ENCODE data around the gene TBCC.

TBCC gene

DNA sequence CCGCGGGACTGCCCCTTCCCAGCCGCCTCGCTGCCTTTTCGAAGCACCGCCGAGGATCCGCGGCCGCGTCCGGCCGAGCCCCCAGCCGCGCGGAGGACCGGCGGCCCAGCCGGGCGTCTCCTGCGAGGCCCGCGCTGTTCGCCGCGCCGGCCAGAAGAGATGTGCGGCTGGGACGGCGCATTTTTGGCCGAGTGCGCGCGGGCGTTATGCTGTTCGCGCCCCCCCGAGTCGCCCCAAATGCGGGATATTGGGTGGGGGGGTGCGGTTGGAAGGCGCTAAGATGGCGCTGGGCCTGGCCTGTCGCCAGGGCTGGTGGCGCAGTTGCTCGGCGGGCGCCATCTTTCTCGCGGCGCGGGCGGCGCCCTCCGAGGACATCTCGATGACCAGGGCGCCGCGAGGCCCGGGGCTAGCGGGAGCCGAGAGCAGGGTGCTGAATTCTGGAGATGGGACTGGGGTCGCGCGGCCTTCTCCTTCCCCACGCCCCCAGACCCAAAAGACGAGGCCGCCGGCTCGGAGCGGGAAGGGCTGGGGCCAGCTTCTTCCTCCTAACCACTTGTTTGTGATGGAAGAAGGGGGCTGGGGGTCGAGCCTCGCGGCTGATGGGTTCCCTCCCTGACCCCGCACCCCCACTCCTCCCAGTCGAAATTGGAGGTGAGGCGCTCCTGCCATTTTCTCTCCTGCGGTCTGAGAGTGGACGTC, 37.4 kb upstream of the TBCC start:
- Histone ChIP-seq H3K9ac (ENCODE audit: low read length) (peak overlapping the region; percentile 96), H3K9me2 (replicated peaks; ENCODE audit: insufficient read depth, low read length) (no peaks in the 10 kb centered on the region), H3K36me3 (replicated peaks; ENCODE audit: insufficient read depth, low read length) (no peaks in the 10 kb centered on the region), H3K9me3 (replicated peaks; ENCODE audit: insufficient read depth, low read length) (no peaks in the 10 kb centered on the region), H3K79me2 (ENCODE audit: low read length) (peaks cover 62% of the 10 kb centered on the region), H3K27me3 (replicated peaks; ENCODE audit: insufficient read depth, low read length) (no peaks in the 10 kb centered on the region), H3K4me3 (ENCODE audit: low read length) (peak overlapping the region; percentile 66), H3K27ac (ENCODE audit: low read length) (peak overlapping the region; percentile 93), H4K20me1 (ENCODE audit: insufficient read depth, low read length) (no peaks in the 10 kb centered on the region), H2AFZ (ENCODE audit: low read length) (0 out of 2 replicates have a peak overlapping the region, but pooled peaks have one; percentile 6), H3K4me1 (ENCODE audit: low read length) (peaks cover 9% of the 10 kb centered on the region), H3F3A (ENCODE audit: insufficient read depth, low read length) (peaks cover 11% of the 10 kb centered on the region; the same call in 1 of the 2 replicates), H3K4me2 (ENCODE audit: low read depth, low read length) (peak overlapping the region; percentile 75)
- peak; percentile 31 for DNase-seq
- TF ChIP-seq, protein P1, sequence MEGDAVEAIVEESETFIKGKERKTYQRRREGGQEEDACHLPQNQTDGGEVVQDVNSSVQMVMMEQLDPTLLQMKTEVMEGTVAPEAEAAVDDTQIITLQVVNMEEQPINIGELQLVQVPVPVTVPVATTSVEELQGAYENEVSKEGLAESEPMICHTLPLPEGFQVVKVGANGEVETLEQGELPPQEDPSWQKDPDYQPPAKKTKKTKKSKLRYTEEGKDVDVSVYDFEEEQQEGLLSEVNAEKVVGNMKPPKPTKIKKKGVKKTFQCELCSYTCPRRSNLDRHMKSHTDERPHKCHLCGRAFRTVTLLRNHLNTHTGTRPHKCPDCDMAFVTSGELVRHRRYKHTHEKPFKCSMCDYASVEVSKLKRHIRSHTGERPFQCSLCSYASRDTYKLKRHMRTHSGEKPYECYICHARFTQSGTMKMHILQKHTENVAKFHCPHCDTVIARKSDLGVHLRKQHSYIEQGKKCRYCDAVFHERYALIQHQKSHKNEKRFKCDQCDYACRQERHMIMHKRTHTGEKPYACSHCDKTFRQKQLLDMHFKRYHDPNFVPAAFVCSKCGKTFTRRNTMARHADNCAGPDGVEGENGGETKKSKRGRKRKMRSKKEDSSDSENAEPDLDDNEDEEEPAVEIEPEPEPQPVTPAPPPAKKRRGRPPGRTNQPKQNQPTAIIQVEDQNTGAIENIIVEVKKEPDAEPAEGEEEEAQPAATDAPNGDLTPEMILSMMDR (IDR thresholded peaks at IDR 0.05; ENCODE audit: low read length): no peak
- TF ChIP-seq EZH2phosphoT487 (IDR thresholded peaks at IDR 0.05; ENCODE audit: low read length) (no peak), EZH2 (optimal IDR thresholded peaks at IDR 0.05; ENCODE audit: low read depth, low read length) (no peak)

DNA sequence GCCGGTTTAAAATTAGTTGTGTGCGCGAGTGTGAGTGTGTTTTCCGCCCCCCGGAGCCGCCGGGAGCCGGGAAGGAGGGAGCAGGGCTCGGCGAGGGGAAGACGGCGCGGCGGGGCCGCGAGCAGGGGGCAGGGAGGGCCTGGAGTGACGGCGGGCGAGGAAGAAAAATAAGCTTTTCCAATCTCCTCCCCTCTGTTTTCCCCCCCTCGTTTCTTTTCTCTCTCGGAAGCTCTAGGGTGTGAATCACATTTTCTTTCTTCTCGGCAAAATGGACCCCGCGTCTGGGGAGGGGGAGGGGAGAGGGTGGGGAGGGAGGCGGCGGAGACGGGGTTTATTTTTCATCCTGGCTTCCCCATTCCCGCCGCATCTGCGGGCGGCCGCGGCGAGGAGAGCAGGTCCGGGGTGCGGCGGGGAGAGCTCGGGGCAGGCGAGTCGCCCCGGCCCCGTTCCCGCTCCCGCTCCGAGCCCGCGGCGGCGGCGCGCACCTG, 36.8 kb upstream of the TBCC start:
- TF ChIP-seq, protein P1 (IDR thresholded peaks at IDR 0.05; ENCODE audit: low read length): no peak
- TF ChIP-seq EZH2phosphoT487 (IDR thresholded peaks at IDR 0.05; ENCODE audit: low read length) (no peak), EZH2 (optimal IDR thresholded peaks at IDR 0.05; ENCODE audit: low read depth, low read length) (no peak)
- no peaks in the 10 kb centered on the region for H3K9me2 ChIP-seq (replicated peaks; ENCODE audit: insufficient read depth, low read length)
- H3K4me1 ChIP-seq (ENCODE audit: low read length): peaks cover 8% of the 10 kb centered on the region; the same call in 1 of the 2 replicates
- no peaks in the 10 kb centered on the region for H3K9me3 ChIP-seq (replicated peaks; ENCODE audit: insufficient read depth, low read length)
- H2AFZ ChIP-seq (ENCODE audit: low read length): 0 out of 2 replicates have a peak overlapping the region, but pooled peaks have one; percentile 24
- no peaks in the 10 kb centered on the region for H3K27me3 ChIP-seq (replicated peaks; ENCODE audit: insufficient read depth, low read length)
- peak overlapping the region; percentile 66 for H3K4me3 ChIP-seq (ENCODE audit: low read length)
- peaks cover 11% of the 10 kb centered on the region; the same call in 1 of the 2 replicates for H3F3A ChIP-seq (ENCODE audit: insufficient read depth, low read length)
- peaks cover 56% of the 10 kb centered on the region for H3K79me2 ChIP-seq (ENCODE audit: low read length)
- DNase-seq: peak; percentile 48
- H3K4me2 ChIP-seq (ENCODE audit: low read depth, low read length): peak overlapping the region; percentile 30; the same call in 1 of the 2 replicates
- no peaks in the 10 kb centered on the region for H3K36me3 ChIP-seq (replicated peaks; ENCODE audit: insufficient read depth, low read length)
- peak overlapping the region; percentile 93 for H3K27ac ChIP-seq (ENCODE audit: low read length)
- peak overlapping the region; percentile 96 for H3K9ac ChIP-seq (ENCODE audit: low read length)
- H4K20me1 ChIP-seq (ENCODE audit: insufficient read depth, low read length): no peaks in the 10 kb centered on the region

DNA sequence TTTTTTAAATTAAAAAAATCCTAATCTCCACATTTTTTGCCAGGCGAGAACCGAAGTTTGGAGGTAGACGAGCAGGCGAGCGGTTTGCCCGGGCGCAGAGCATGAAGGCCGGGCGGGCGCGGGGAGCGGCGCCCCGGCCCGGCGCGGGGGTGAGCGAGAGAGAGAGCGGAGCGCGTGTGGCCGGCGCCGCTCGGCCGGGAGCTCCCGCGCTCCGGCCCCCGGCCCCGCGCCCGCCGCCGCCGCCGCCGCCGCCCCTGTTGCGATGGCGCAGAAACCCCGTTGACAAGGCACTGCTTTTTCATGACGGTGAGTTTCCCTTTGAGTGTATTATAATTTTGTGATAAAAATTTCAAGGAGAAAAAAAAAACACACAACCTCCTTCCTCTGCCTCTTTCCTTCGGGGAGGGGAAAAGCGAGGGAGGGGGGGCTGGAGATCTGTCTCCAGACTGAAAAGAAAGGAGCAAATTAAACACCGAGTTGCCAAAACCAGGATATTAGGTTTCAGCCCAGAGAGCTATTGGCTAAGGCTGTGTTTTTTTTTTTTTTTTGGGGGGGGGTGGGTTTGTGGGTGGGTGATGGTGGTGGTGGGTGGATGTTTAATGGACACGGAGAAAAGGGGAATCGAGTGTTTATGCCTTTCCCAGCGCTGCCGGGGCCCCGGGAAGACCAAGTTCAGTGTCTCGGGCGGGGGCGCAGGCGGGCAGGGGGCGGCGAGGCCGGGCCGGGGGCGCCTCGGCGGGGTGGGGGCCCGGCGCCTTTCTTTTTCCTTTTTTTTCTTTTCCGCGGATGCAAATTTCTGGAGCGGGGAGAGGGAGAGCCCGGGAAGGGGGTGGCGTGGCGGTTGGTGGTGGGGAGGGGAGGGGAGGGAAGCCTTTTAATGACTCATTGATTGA, 36.1 kb upstream of the TBCC start, which contains the start of gene BICRAL:
TSS of gene BICRAL (plus strand) at position 257 of the 893 bp plus-strand sequence. CDS start 39,971 bp downstream, outside the sequence.
- H3K4me1 ChIP-seq (ENCODE audit: low read length): peaks cover 14% of the 10 kb centered on the region
- peak within 1 kb of the TSS; percentile 66 for H3K4me3 ChIP-seq (ENCODE audit: low read length)
- DNase-seq: peak; percentile 58
- H3F3A ChIP-seq (ENCODE audit: insufficient read depth, low read length): peaks cover 12% of the 10 kb centered on the region
- peaks cover 49% of the 10 kb centered on the region for H3K79me2 ChIP-seq (ENCODE audit: low read length)
- no peaks in the 10 kb centered on the region for H3K9me2 ChIP-seq (replicated peaks; ENCODE audit: insufficient read depth, low read length)
- H3K4me2 ChIP-seq (ENCODE audit: low read depth, low read length): peak within 1 kb of the TSS; percentile 84
- peak within 1 kb of the TSS; percentile 93 for H3K27ac ChIP-seq (ENCODE audit: low read length)
- H2AFZ ChIP-seq (ENCODE audit: low read length): peak within 1 kb of the TSS; percentile 24
- H4K20me1 ChIP-seq (ENCODE audit: insufficient read depth, low read length): no peaks in the 10 kb centered on the region
- no peak for TF ChIP-seq EZH2phosphoT487 (IDR thresholded peaks at IDR 0.05; ENCODE audit: low read length)
- TF ChIP-seq, protein P1 (IDR thresholded peaks at IDR 0.05; ENCODE audit: low read length): no peak
- TF ChIP-seq EZH2 (optimal IDR thresholded peaks at IDR 0.05; ENCODE audit: low read depth, low read length): no peak
- no peaks in the 10 kb centered on the region for H3K27me3 ChIP-seq (replicated peaks; ENCODE audit: insufficient read depth, low read length)
- H3K9me3 ChIP-seq (replicated peaks; ENCODE audit: insufficient read depth, low read length): no peaks in the 10 kb centered on the region
- H3K9ac ChIP-seq (ENCODE audit: low read length): peak within 1 kb of the TSS; percentile 96
- H3K36me3 ChIP-seq (replicated peaks; ENCODE audit: insufficient read depth, low read length): no peaks in the 10 kb centered on the region

Data from MM.1S (cell line).